BLaER1 treated with 17β-estradiol and CSF1 and Interleukin-3, amounts not matched to agents 10 nM and 100 nM (cell line): ENCODE data around the gene GOLGB1.
A peak's percentile ranks its signal among the peaks of the same experiment; 100 is the strongest.

ENCODE experiments used
- H3K27ac ChIP-seq, 11 experiments: shearing (Covaris generic); formaldehyde crosslinking; 2 replicates each; pipeline ENCODE4 v1.8.1; 2022
- H3K27me3 ChIP-seq, 11 experiments: shearing (Covaris generic); formaldehyde crosslinking; 2 replicates each; pipeline ENCODE4 v1.8.1; 2022
- H3K36me3 ChIP-seq, 11 experiments: shearing (Covaris generic); formaldehyde crosslinking; 2 replicates each; pipeline ENCODE4 v1.8.1; 2022
- H3K4me1 ChIP-seq, 10 experiments: shearing (Covaris generic); formaldehyde crosslinking; 2 replicates each; pipeline ENCODE4 v1.8.1; 2022
- H3K4me2 ChIP-seq, 11 experiments: shearing (Covaris generic); formaldehyde crosslinking; 2 replicates each; pipeline ENCODE4 v1.8.1; 2022
- H3K4me3 ChIP-seq, 10 experiments: shearing (Covaris generic); formaldehyde crosslinking; 2 replicates each; pipeline ENCODE4 v1.8.1; 2022
- H3K9ac ChIP-seq, 11 experiments: shearing (Covaris generic); formaldehyde crosslinking; 2 replicates each; pipeline ENCODE4 v1.8.1; 2022
- H3K9me3 ChIP-seq, 11 experiments: shearing (Covaris generic); formaldehyde crosslinking; replicated peaks in 1 of 11; 2 replicates each; pipeline ENCODE4 v1.8.1; 2022
- H4K20me1 ChIP-seq, 11 experiments: shearing (Covaris generic); formaldehyde crosslinking; 2 replicates each; pipeline ENCODE4 v1.8.1; 2022
- Cebpa-rat ChIP-seq, 11 experiments: shearing (Covaris generic); IDR thresholded peaks; 2 replicates each; pipeline ENCODE4 v1.8.1; 2022

GOLGB1 gene

DNA sequence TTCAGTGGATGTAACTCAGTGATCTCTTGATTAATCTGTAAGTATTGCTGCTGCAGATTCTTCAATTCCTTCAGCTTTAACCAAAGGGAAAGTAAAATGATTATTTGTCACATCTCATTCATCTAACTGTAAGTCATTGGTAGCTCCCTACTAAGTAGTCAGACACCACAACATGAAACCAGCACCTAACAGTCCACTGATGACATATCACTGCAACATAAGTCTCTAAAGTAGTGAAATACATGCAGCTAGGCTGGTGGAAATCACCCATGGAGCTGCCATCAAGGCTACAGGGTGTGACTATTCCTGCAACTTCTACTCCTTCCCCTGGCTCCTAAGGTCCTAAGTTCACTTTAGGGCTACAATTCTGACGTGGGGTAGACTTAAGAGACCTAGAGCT lies 67.7 kb downstream of the GOLGB1 start:
- peaks cover 57 to 100% (median 91%) of the 10 kb centered on the region in 11 experiments for H3K36me3 ChIP-seq
- H3K4me2 ChIP-seq = no peak overlapping the region
- no peak overlapping the region for H3K4me3 ChIP-seq
- TF ChIP-seq Cebpa-rat (IDR thresholded peaks at IDR 0.05) = no peak
- H3K9ac ChIP-seq = no peak overlapping the region
- H4K20me1 ChIP-seq = no peaks in the 10 kb centered on the region
- H3K27ac ChIP-seq = no peak overlapping the region
- peaks cover 18 to 34% (median 30%) of the 10 kb centered on the region in 11 experiments for H3K9me3 ChIP-seq
- no peaks in the 10 kb centered on the region for H3K4me1 ChIP-seq
- no peaks in the 10 kb centered on the region for H3K27me3 ChIP-seq

DNA sequence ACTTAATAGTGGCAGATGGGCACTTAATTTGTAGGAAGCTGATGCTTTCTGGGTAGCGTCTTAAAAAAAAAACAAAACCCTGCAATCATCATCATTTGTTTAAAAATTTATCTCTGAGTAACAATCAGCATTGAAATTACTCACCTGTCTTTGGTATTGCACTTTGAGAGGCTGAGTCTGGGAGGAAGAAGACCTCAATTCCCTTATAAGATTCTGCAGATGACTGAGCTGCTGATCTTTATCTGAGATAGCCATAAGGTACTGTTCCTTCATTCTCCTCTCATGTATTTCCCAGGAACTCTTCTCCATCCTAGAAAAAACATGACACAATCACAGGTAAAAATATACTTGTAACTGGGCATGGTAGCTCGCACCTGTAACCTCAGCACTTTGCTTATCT lies 72.4 kb downstream of the GOLGB1 start:
- no peaks in the 10 kb centered on the region for H3K27me3 ChIP-seq
- no peaks in the 10 kb centered on the region for H3K9me3 ChIP-seq
- no peak for TF ChIP-seq Cebpa-rat (IDR thresholded peaks at IDR 0.05)
- H3K27ac ChIP-seq = no peak overlapping the region
- no peaks in the 10 kb centered on the region for H3K4me1 ChIP-seq
- peaks cover 77 to 100% (median 88%) of the 10 kb centered on the region in 11 experiments for H3K36me3 ChIP-seq
- H3K4me3 ChIP-seq = no peak overlapping the region
- no peak overlapping the region for H3K4me2 ChIP-seq
- no peak overlapping the region for H3K9ac ChIP-seq
- H4K20me1 ChIP-seq = no peaks in the 10 kb centered on the region

DNA sequence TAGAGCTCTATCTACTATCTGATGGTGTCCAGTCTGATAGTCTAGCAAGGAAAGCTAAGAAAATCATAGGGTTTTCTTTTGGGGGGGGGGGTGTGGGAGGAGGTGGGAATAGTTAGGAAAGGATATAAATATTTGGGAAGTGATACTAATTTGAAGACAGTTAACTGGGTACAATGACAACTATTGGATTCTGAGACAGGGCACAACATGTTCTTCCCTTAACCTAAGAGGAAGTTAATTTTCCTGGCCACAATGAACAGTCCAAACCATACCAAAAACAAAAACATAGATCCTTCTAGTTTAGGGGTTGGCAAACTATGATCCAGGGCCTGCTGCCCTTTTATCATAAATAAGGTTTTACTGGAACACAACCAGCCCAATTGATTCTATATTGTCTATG lies 78.9 kb downstream of the GOLGB1 start:
- Histone ChIP-seq H3K4me3 (no peak overlapping the region), H3K4me2 (peak overlapping the region in 2 of 11 experiments; percentile 56 to 57; a peak in 4 of 22 replicates), H3K27ac (peak overlapping the region in 1 of 11 experiments; percentile 14; a peak in 1 of 22 replicates), H4K20me1 (no peaks in the 10 kb centered on the region), H3K36me3 (peaks cover 68 to 97% (median 79%) of the 10 kb centered on the region in 11 experiments), H3K4me1 (peaks cover 0 to 42% (median 0%) of the 10 kb centered on the region in 10 experiments; a peak in 7 of 20 replicates), H3K9ac (no peak overlapping the region), H3K9me3 (no peaks in the 10 kb centered on the region), H3K27me3 (no peaks in the 10 kb centered on the region)
- TF ChIP-seq Cebpa-rat (IDR thresholded peaks at IDR 0.05) = no peak

DNA sequence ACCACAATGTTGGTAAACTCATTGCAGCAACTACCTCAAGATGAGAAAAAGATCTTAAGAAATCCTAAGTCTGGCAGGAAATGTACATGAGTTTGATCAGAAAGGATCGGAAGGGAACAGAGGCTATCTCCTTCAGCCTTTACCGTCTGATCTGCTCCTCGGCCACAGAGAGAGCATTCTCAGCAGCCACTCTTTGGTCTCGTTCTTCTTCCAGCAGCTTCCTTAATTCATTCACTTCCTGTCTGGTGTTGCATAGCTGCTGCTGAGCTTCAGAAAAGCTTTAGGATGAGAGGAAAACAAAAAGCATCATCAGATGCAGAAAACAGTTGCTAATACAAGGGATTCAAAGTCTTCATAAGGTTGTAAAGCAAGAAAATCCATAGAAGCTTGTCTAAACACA lies 82.2 kb downstream of the GOLGB1 start:
- peaks cover 0 to 55% (median 0%) of the 10 kb centered on the region in 10 experiments; a peak in 7 of 20 replicates for H3K4me1 ChIP-seq
- no peaks in the 10 kb centered on the region for H3K27me3 ChIP-seq
- H3K4me2 ChIP-seq = peak overlapping the region in 4 of 11 experiments; percentile 10 to 71 (median 46); a peak in 5 of 22 replicates
- peaks cover 69 to 97% (median 82%) of the 10 kb centered on the region in 11 experiments for H3K36me3 ChIP-seq
- TF ChIP-seq Cebpa-rat (IDR thresholded peaks at IDR 0.05) = no peak
- H3K9ac ChIP-seq = 0 out of 22 replicates have a peak overlapping the region, but pooled peaks of 1 of the 11 experiments have one; percentile 3
- H4K20me1 ChIP-seq = no peaks in the 10 kb centered on the region
- no peak overlapping the region for H3K4me3 ChIP-seq
- H3K27ac ChIP-seq = peak overlapping the region in 4 of 11 experiments; percentile 3 to 51 (median 28); a peak in 6 of 22 replicates
- H3K9me3 ChIP-seq = no peaks in the 10 kb centered on the region

DNA sequence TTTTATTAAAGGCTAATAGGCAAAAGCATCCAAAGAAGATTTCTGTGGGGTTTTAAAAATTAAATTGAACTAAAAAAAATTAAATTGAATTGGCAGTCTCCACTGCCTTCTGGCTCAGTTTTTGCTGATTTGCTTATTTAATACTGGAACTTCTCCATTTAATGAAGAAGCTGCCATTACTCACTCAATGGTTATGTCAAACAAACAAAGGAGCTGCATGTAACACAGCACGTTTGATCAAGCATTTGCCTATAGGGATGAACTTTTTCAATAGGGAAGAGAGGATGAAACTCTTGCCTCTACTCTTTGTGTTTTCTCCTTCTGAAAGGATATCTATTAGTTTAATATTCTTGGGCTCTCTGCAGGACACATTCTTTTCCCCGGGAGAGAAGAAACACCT lies 84.1 kb downstream of the GOLGB1 start:
- no peaks in the 10 kb centered on the region for H3K27me3 ChIP-seq
- H3K9ac ChIP-seq = no peak overlapping the region
- H3K4me1 ChIP-seq = peaks cover 8 to 57% (median 11%) of the 10 kb centered on the region in 10 experiments
- no peak overlapping the region for H3K4me3 ChIP-seq
- H3K4me2 ChIP-seq = peak overlapping the region in 2 of 11 experiments; percentile 69 to 71; a peak in 4 of 22 replicates
- H3K9me3 ChIP-seq = peaks cover 0 to 5% (median 0%) of the 10 kb centered on the region in 11 experiments; a peak in 6 of 22 replicates
- TF ChIP-seq Cebpa-rat (IDR thresholded peaks at IDR 0.05) = no peak
- H4K20me1 ChIP-seq = no peaks in the 10 kb centered on the region
- peak overlapping the region in 1 of 11 experiments; percentile 19; a peak in 1 of 22 replicates for H3K27ac ChIP-seq
- peaks cover 62 to 88% (median 76%) of the 10 kb centered on the region in 11 experiments for H3K36me3 ChIP-seq

DNA sequence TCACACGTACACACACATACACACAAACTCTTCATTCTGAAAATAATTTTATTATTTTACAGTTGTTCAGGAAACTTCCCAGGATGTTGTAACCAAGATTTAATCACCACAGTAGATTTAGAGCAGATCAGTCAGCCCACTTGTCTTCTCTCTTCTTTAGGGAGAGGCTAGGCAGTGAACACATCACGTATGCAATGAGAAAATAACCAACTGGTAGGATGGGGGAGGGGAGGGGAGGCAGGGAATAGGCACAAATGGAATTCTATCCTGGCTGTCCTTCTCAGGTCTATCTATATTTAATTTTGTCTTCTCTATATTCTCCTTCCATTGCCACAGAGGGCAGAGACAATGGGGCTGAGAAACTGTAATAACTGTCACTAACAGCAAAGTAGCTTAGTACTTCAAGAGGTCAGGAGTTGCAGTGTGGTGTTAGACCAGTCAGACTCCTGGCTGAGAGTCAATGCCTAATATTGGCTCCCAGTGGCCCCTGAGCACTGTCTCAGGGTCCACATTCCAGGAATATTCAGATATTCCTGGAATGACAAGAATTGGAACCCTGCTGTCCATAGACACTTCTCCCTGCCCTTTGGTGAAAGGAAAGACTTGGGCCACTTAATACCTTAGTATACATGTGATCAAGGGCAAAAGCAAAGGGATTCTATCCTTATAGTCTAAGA lies 86.2 kb downstream of the GOLGB1 start:
- H3K9ac ChIP-seq = no peak overlapping the region
- peaks cover 0 to 6% (median 0%) of the 10 kb centered on the region in 11 experiments; a peak in 3 of 22 replicates for H4K20me1 ChIP-seq
- no peak overlapping the region for H3K4me3 ChIP-seq
- TF ChIP-seq Cebpa-rat (IDR thresholded peaks at IDR 0.05) = no peak
- peaks cover 58 to 77% (median 65%) of the 10 kb centered on the region in 11 experiments for H3K36me3 ChIP-seq
- no peaks in the 10 kb centered on the region for H3K27me3 ChIP-seq
- no peak overlapping the region for H3K4me2 ChIP-seq
- no peak overlapping the region for H3K27ac ChIP-seq
- peaks cover 24 to 72% (median 30%) of the 10 kb centered on the region in 10 experiments for H3K4me1 ChIP-seq
- H3K9me3 ChIP-seq = peaks cover 0 to 5% (median 0%) of the 10 kb centered on the region in 11 experiments; a peak in 6 of 22 replicates

DNA sequence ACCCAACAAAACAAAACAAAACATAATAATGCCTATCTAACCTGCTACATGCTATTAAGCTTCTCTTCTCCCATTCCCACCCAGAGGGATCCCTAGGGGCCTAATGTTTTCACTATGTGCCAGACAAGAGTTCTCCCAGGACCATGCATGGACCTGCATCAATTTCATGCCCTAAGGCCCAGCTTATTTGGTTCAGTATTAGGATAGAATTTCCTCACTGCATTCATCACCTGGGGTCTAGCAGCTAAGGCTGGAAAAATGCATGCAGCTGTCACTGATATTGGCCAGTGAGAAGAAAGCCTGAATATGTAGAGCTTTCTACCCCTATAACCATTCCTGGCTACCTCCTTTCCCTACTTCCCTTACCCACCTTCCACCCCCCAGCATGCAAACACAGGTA lies 86.8 kb downstream of the GOLGB1 start:
- Histone ChIP-seq H3K4me1 (peaks cover 24 to 72% (median 33%) of the 10 kb centered on the region in 10 experiments), H3K9me3 (peaks cover 0 to 5% (median 0%) of the 10 kb centered on the region in 11 experiments; a peak in 6 of 22 replicates), H3K9ac (no peak overlapping the region), H3K4me3 (no peak overlapping the region), H3K27ac (no peak overlapping the region), H4K20me1 (peaks cover 0 to 11% (median 0%) of the 10 kb centered on the region in 11 experiments; a peak in 4 of 22 replicates), H3K27me3 (no peaks in the 10 kb centered on the region), H3K36me3 (peaks cover 59 to 77% (median 66%) of the 10 kb centered on the region in 11 experiments), H3K4me2 (no peak overlapping the region)
- TF ChIP-seq Cebpa-rat (IDR thresholded peaks at IDR 0.05) = no peak

DNA sequence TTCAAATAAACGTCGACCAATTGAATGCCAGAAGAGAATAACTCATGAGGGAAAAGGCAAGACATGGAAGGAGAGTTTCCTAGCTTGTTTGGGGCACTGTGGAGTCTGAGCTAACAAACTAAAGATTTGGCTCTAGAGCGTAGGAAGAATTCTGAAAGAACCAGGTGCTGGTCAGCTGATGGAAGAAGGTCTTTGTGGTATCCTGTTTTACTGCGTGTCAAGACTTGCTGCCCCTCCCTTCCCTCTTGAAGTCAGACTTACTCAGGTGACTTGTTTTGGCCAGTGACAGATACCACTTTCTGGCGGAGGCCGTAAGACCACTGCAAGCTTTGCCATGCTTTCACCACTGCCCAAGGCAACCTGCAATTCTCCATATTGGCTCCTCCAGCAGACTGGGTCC lies 88.2 kb downstream of the GOLGB1 start:
- Histone ChIP-seq H3K36me3 (peaks cover 59 to 77% (median 67%) of the 10 kb centered on the region in 11 experiments), H3K4me1 (peaks cover 24 to 67% (median 31%) of the 10 kb centered on the region in 10 experiments), H3K27me3 (no peaks in the 10 kb centered on the region), H3K9ac (peak overlapping the region in 8 of 11 experiments; percentile 79 to 91 (median 82); a peak in 14 of 22 replicates), H3K4me3 (peak overlapping the region in 2 of 10 experiments; percentile 57 to 67; a peak in 2 of 20 replicates), H3K9me3 (peaks cover 0 to 12% (median 5%) of the 10 kb centered on the region in 11 experiments; a peak in 8 of 22 replicates), H3K27ac (peak overlapping the region; percentile 79 to 96 (median 88)), H3K4me2 (peak overlapping the region; percentile 81 to 99 (median 92)), H4K20me1 (peaks cover 0 to 12% (median 0%) of the 10 kb centered on the region in 11 experiments; a peak in 6 of 22 replicates)
- TF ChIP-seq Cebpa-rat (IDR thresholded peaks at IDR 0.05) = no peak
